Mesendoderm (in vitro differentiated cells): ENCODE measurements around the gene ADAM23.
A peak's percentile ranks its signal among the peaks of the same experiment; 100 is the strongest.

Source experiments
- DNase-seq: peaks from one replicate; pipeline ENCODE4 v3.0.0; 2013
- H2AK5ac ChIP-seq: 2 replicates; pipeline ENCODE4 v1.6.1; 2013; ENCODE audit warnings: low read length, inconsistent platforms
- H2BK120ac ChIP-seq: 2 replicates; pipeline ENCODE4 v1.6.1; 2013; ENCODE audit warnings: low read depth, mild to moderate bottlenecking, low read length, moderate library complexity, mixed read lengths
- H2BK15ac ChIP-seq: replicated peaks from 2 replicates; pipeline ENCODE4 v1.6.1; 2013; ENCODE audit warnings: low read depth, mild to moderate bottlenecking, moderate library complexity
- H2BK5ac ChIP-seq: 2 replicates; pipeline ENCODE4 v1.6.1; 2013; ENCODE audit warnings: low read length, inconsistent platforms
- H3K18ac ChIP-seq: 2 replicates; pipeline ENCODE4 v1.6.1; 2013; ENCODE audit warnings: mild to moderate bottlenecking, low read length, mixed read lengths
- H3K23ac ChIP-seq: one replicate; pipeline ENCODE4 v1.6.1; 2013; ENCODE audit warnings: low read length
- H3K27ac ChIP-seq: 2 replicates; pipeline ENCODE4 v1.5.1; 2013; ENCODE audit warnings: low read depth, mild to moderate bottlenecking, inconsistent platforms, low read length, moderate library complexity
- H3K27me3 ChIP-seq: 2 replicates; pipeline ENCODE4 v1.6.1; 2013; ENCODE audit warnings: low read length, control low read depth, mild to moderate bottlenecking, inconsistent platforms; ENCODE audit not compliant: insufficient read depth, poor library complexity
- H3K36me3 ChIP-seq: 2 replicates; pipeline ENCODE4 v1.6.1; 2013; ENCODE audit warnings: low read length, inconsistent platforms; ENCODE audit not compliant: control insufficient read depth, insufficient read depth
- H3K4ac ChIP-seq: one replicate; pipeline ENCODE4 v1.6.1; 2013; ENCODE audit warnings: low read depth, mild to moderate bottlenecking, low read length, moderate library complexity
- H3K4me1 ChIP-seq: 2 replicates; pipeline ENCODE4 v1.6.1; 2013; ENCODE audit warnings: low read depth, low read length, inconsistent platforms; ENCODE audit not compliant: control insufficient read depth
- H3K4me2 ChIP-seq: 2 replicates; pipeline ENCODE4 v1.6.1; 2013; ENCODE audit warnings: low read length
- H3K4me3 ChIP-seq: 2 replicates; pipeline ENCODE4 v1.5.1; 2013; ENCODE audit warnings: mild to moderate bottlenecking, low read length
- H3K56ac ChIP-seq: one replicate; pipeline ENCODE4 v1.6.1; 2013; ENCODE audit warnings: low read length
- H3K79me1 ChIP-seq: 2 replicates; pipeline ENCODE4 v1.6.1; 2013; ENCODE audit warnings: low read length, inconsistent platforms
- H3K79me2 ChIP-seq: 2 replicates; pipeline ENCODE4 v1.6.1; 2013; ENCODE audit warnings: mild to moderate bottlenecking, low read length; ENCODE audit not compliant: control insufficient read depth, insufficient read depth
- H3K9ac ChIP-seq: 2 replicates; pipeline ENCODE4 v1.6.1; 2013; ENCODE audit warnings: low read length, inconsistent platforms
- H4K5ac ChIP-seq: one replicate; pipeline ENCODE4 v1.6.1; 2013; ENCODE audit warnings: low read length
- H4K8ac ChIP-seq: one replicate; pipeline ENCODE4 v1.6.1; 2013; ENCODE audit warnings: low read depth, mild to moderate bottlenecking, control low read depth, low read length, moderate library complexity
- WGBS: extraction: QIAGEN DNeasy Blood & Tissue Kit; methylation state at CpG from one replicate; pipeline ENCODE4 v1.1.7; 2013; ENCODE audit warnings: low lambda C conversion rate, missing lambda C conversion rate; ENCODE audit not compliant: insufficient coverage; ENCODE audit errors: extremely low coverage; 5-methylcytosine and 5-hydroxymethylcytosine counted together

ADAM23 gene

GRCh38 chr2:206641226-206641625 is 197.9 kb downstream of the ADAM23 start:
- Histone ChIP-seq H3K27me3 (peaks cover 13% of the 10 kb centered on the region), H3K79me2 (no peaks in the 10 kb centered on the region), H3K18ac (no peak overlapping the region), H3K36me3 (no peaks in the 10 kb centered on the region), H3K4me1 (no peaks in the 10 kb centered on the region), H3K9ac (no peak overlapping the region), H2AK5ac (no peak overlapping the region), H3K4me3 (no peak overlapping the region), H4K5ac (no peak overlapping the region), H3K27ac (no peak overlapping the region), H3K4me2 (no peak overlapping the region), H2BK15ac (no peak overlapping the region), H2BK5ac (no peak overlapping the region), H3K56ac (no peak overlapping the region), H4K8ac (no peak overlapping the region), H3K79me1 (no peaks in the 10 kb centered on the region), H3K23ac (no peak overlapping the region), H3K4ac (no peak overlapping the region), H2BK120ac (no peak overlapping the region)
- DNase-seq = no peak
- WGBS = no CpG with 5 or more reads among the region's 3 CpGs

DNA sequence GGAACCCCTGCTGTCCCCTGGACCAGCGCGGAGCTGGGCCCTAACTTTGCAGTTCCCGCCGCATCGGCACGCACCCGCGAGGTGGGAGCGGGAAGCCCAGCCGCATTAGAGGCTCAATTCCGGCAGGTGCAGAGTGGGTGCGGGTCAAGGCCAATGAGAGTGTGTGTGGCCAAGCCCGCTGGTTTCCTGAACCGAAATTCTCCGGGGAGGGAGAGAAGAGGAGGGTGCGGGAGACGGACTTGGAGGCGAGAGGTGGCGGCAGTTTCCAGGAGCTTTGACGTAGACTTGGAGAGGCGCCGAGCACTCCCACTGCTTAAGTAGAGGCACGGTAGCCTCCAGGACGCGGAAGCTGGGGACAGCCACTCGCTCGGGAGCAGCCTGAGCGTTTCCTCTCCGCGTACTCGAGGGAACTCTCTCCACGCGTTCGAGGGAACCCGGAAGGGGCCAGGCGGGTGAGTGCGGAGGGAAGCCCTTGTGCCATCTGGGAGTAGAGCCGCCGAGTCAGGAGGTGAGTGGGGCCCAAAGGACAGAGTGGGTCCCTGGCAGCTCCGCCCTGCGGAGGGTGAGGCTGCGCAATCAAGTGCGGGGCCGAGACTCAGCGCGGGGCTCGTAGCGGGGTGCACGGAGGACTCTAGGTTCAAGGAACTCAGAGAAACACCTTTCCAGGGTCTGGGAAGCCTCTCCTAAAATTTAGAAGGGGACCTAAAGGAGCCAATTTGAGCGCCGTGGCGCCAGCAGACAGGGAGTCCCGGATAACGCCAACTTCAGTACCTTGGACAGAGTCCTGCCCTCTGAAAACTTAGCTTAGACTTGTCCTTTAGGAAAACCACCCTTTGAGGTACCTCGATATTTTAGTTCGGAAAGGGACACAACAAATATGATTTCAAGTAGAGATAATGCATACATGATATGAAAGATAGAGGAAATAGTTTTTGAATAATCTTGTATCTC is 199.0 kb downstream of the ADAM23 start, which contains the start of gene FAM237A:
FAM237A (plus strand) TSS at position 413 of the 951 bp plus-strand sequence. CDS start 1,750 bp downstream, outside the sequence.
- Histone ChIP-seq H3K27me3 (peaks cover 13% of the 10 kb centered on the region), H3K79me2 (no peaks in the 10 kb centered on the region), H2AK5ac (no peak within 1 kb of the TSS), H3K23ac (no peak within 1 kb of the TSS), H3K18ac (no peak within 1 kb of the TSS), H2BK120ac (no peak within 1 kb of the TSS), H2BK15ac (no peak within 1 kb of the TSS), H4K8ac (no peak within 1 kb of the TSS), H3K4me2 (peak within 1 kb of the TSS; percentile 39), H3K36me3 (no peaks in the 10 kb centered on the region), H3K4me3 (peak within 1 kb of the TSS; percentile 4), H2BK5ac (no peak within 1 kb of the TSS), H4K5ac (no peak within 1 kb of the TSS), H3K79me1 (no peaks in the 10 kb centered on the region), H3K4me1 (no peaks in the 10 kb centered on the region), H3K27ac (no peak within 1 kb of the TSS), H3K4ac (no peak within 1 kb of the TSS), H3K9ac (no peak within 1 kb of the TSS), H3K56ac (no peak within 1 kb of the TSS)
- WGBS = no CpG with 5 or more reads among the region's 56 CpGs
- peak; percentile 82 for DNase-seq

- Histone ChIP-seq H2AK5ac (no peak overlapping the region), H3K4ac (no peak overlapping the region), H3K27ac (no peak overlapping the region), H3K79me1 (no peaks in the 10 kb centered on the region), H3K4me1 (no peaks in the 10 kb centered on the region), H2BK120ac (no peak overlapping the region), H3K4me2 (no peak overlapping the region), H2BK5ac (no peak overlapping the region), H4K8ac (no peak overlapping the region), H3K56ac (no peak overlapping the region), H3K27me3 (no peaks in the 10 kb centered on the region), H3K79me2 (no peaks in the 10 kb centered on the region), H3K23ac (no peak overlapping the region), H3K36me3 (no peaks in the 10 kb centered on the region), H4K5ac (no peak overlapping the region), H3K18ac (no peak overlapping the region), H3K4me3 (no peak overlapping the region), H3K9ac (no peak overlapping the region), H2BK15ac (no peak overlapping the region)
- DNase-seq = no peak
- WGBS = no CpG with 5 or more reads among the region's 1 CpG
Measured at GRCh38 chr2:206647985-206648384, 204.7 kb downstream of the ADAM23 start.

DNA sequence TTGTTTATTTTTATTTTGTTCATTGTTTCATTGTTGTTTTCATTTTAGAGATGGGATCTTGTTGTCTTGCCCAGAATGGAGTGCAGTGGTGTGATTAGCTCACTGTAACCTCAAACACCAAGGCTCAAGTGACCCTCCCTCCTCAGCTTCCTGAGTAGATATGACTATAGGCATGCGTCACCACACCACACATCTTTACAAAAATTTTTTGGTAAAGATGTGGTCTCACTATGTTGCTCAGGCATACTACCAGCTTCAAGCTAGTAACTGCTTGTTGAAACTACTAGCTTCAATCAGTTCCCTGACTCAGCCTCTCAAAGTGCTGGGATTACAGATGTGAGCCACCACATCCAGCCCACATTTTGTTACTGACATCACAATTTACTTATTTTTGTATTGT is 213.8 kb downstream of the ADAM23 start:
- H3K23ac ChIP-seq = no peak overlapping the region
- H3K79me2 ChIP-seq = no peaks in the 10 kb centered on the region
- H3K36me3 ChIP-seq = no peaks in the 10 kb centered on the region
- no peak overlapping the region for H3K9ac ChIP-seq
- H3K4me2 ChIP-seq = no peak overlapping the region
- no peak overlapping the region for H3K27ac ChIP-seq
- no peak overlapping the region for H2BK120ac ChIP-seq
- DNase-seq = no peak
- no peak overlapping the region for H4K8ac ChIP-seq
- no peaks in the 10 kb centered on the region for H3K4me1 ChIP-seq
- no peak overlapping the region for H2BK5ac ChIP-seq
- H3K4ac ChIP-seq = no peak overlapping the region
- H2BK15ac ChIP-seq = no peak overlapping the region
- H4K5ac ChIP-seq = no peak overlapping the region
- no CpG with 5 or more reads among the region's 1 CpG for WGBS
- no peak overlapping the region for H3K56ac ChIP-seq
- no peak overlapping the region for H3K4me3 ChIP-seq
- H3K79me1 ChIP-seq = no peaks in the 10 kb centered on the region
- no peak overlapping the region for H3K18ac ChIP-seq
- H3K27me3 ChIP-seq = no peaks in the 10 kb centered on the region
- no peak overlapping the region for H2AK5ac ChIP-seq

GRCh38 chr2:206665251-206665650 is 221.9 kb downstream of the ADAM23 start:
- Histone ChIP-seq H2AK5ac (no peak overlapping the region), H3K56ac (no peak overlapping the region), H3K4me1 (no peaks in the 10 kb centered on the region), H2BK15ac (no peak overlapping the region), H2BK120ac (no peak overlapping the region), H3K27me3 (no peaks in the 10 kb centered on the region), H4K5ac (no peak overlapping the region), H3K9ac (no peak overlapping the region), H3K27ac (no peak overlapping the region), H3K36me3 (no peaks in the 10 kb centered on the region), H3K4ac (no peak overlapping the region), H2BK5ac (no peak overlapping the region), H3K4me2 (no peak overlapping the region), H3K79me1 (no peaks in the 10 kb centered on the region), H3K4me3 (no peak overlapping the region), H3K18ac (no peak overlapping the region), H4K8ac (no peak overlapping the region), H3K79me2 (no peaks in the 10 kb centered on the region), H3K23ac (no peak overlapping the region)
- WGBS = no CpG with 5 or more reads among the region's 3 CpGs
- no peak for DNase-seq
